Liver (tissue), 9 donors: Measurements from ENCODE around the gene CCIN. TPM values are rescaled to one million over a fixed set of nuclear protein-coding genes. Genes with fewer than 3 reads are reported as not detected.
A peak's percentile ranks its signal among the peaks of the same experiment; 100 is the strongest.

Source experiments
- DNase-seq: peaks from one replicate; pipeline ENCODE4 v3.0.0-alpha.2; 2017; ENCODE audit warnings: low spot score
- H3K27ac ChIP-seq, 2 donors: one replicate each; pipeline ENCODE4 v1.7.0; 2013; ENCODE audit warnings: inconsistent platforms in 2 of 2, low read length in 2 of 2, control low read depth in 1 of 2, low read depth in 1 of 2, mild to moderate bottlenecking in 1 of 2
- H3K27me3 ChIP-seq, 4 donors: one replicate each; pipeline versions ENCODE4 v1.6.1 to v1.7.0; 2013; ENCODE audit warnings: low read length in 3 of 4, inconsistent platforms in 1 of 4, mild to moderate bottlenecking in 1 of 4, moderate library complexity in 1 of 4; ENCODE audit not compliant: control insufficient read depth in 4 of 4, insufficient read depth in 4 of 4
- H3K36me3 ChIP-seq, 4 donors: one replicate each; pipeline versions ENCODE4 v1.6.1 to v1.7.0; 2013; ENCODE audit warnings: low read length in 3 of 4, mild to moderate bottlenecking in 3 of 4, low read depth in 1 of 4, moderate library complexity in 1 of 4; ENCODE audit not compliant: control insufficient read depth in 4 of 4, insufficient read depth in 3 of 4
- H3K4me1 ChIP-seq, 4 donors: one replicate each; pipeline versions ENCODE4 v1.6.1 to v1.7.0; 2013; ENCODE audit warnings: low read length in 3 of 4, mild to moderate bottlenecking in 3 of 4, moderate library complexity in 1 of 4; ENCODE audit not compliant: control insufficient read depth in 4 of 4, insufficient read depth in 4 of 4
- H3K4me3 ChIP-seq, 3 donors: one replicate each; pipeline versions ENCODE4 v1.6.1 to v1.7.0; 2013; ENCODE audit warnings: low read length in 3 of 3, control low read depth in 1 of 3, low read depth in 1 of 3, mild to moderate bottlenecking in 1 of 3
- H3K9ac ChIP-seq, 2 donors: one replicate each; pipeline ENCODE4 v1.7.0; 2013; ENCODE audit warnings: low read length in 2 of 2, mild to moderate bottlenecking in 2 of 2, moderate library complexity in 2 of 2, control low read depth in 1 of 2, low read depth in 1 of 2
- H3K9me3 ChIP-seq, 4 donors: one replicate each; pipeline versions ENCODE4 v1.6.1 to v1.7.0; 2013; ENCODE audit warnings: low read length in 3 of 4; ENCODE audit not compliant: control insufficient read depth in 4 of 4
- EGR1 ChIP-seq, 2 donors: IDR thresholded peaks; 2 replicates each; pipeline ENCODE4 v1.6.1; 2016 to 2018; ENCODE audit warnings: antibody characterized with exemption in 2 of 2, low read depth in 2 of 2
- FOXA1 ChIP-seq: IDR thresholded peaks from 2 replicates; pipeline ENCODE4 v1.6.1; 2016; ENCODE audit warnings: antibody characterized with exemption
- FOXA2 ChIP-seq: IDR thresholded peaks from 2 replicates; pipeline ENCODE4 v1.6.1; 2016; ENCODE audit warnings: antibody characterized with exemption
- GABPA ChIP-seq, 2 donors: IDR thresholded peaks in 1 of 2; conservative IDR thresholded peaks in 1 of 2; 2 replicates each; pipeline ENCODE4 v1.6.1; 2016; ENCODE audit warnings: antibody characterized with exemption in 2 of 2, mild to moderate bottlenecking in 1 of 2, moderate library complexity in 1 of 2
- HNF4A ChIP-seq, 2 donors: conservative IDR thresholded peaks; 2 replicates each; pipeline ENCODE4 v1.6.1; 2016; ENCODE audit warnings: antibody characterized with exemption in 2 of 2, mild to moderate bottlenecking in 2 of 2
- HNF4G ChIP-seq: IDR thresholded peaks from 2 replicates; pipeline ENCODE4 v1.6.1; 2016; ENCODE audit warnings: antibody characterized with exemption
- JUND ChIP-seq, 2 donors: IDR thresholded peaks; 2 replicates each; pipeline ENCODE4 v1.6.1; 2016; ENCODE audit warnings: antibody characterized with exemption in 2 of 2
- NR2F2 ChIP-seq: IDR thresholded peaks from 2 replicates; pipeline ENCODE4 v1.6.1; 2016; ENCODE audit warnings: antibody characterized with exemption
- RAD21 ChIP-seq, 2 donors: IDR thresholded peaks; 2 replicates each; pipeline ENCODE4 v1.6.1; 2016; ENCODE audit warnings: antibody characterized with exemption in 2 of 2, mild to moderate bottlenecking in 2 of 2
- RXRA ChIP-seq, 2 donors: IDR thresholded peaks; 2 replicates each; pipeline ENCODE4 v1.6.1; 2017 to 2018; ENCODE audit warnings: antibody characterized with exemption in 2 of 2, mild to moderate bottlenecking in 1 of 2
- SP1 ChIP-seq: IDR thresholded peaks from 2 replicates; pipeline ENCODE4 v1.6.1; 2018; ENCODE audit warnings: antibody characterized with exemption, mild to moderate bottlenecking
- TAF1 ChIP-seq: conservative IDR thresholded peaks from 2 replicates; pipeline ENCODE4 v1.6.1; 2016; ENCODE audit warnings: antibody characterized with exemption, mild to moderate bottlenecking
- YY1 ChIP-seq: IDR thresholded peaks from 2 replicates; pipeline ENCODE4 v1.6.1; 2016; ENCODE audit warnings: antibody characterized with exemption, mild to moderate bottlenecking
- WGBS: extraction: QIAGEN DNeasy Blood & Tissue Kit; methylation state at CpG from one replicate; pipeline ENCODE4 v1.1.7; 2013; 5-methylcytosine and 5-hydroxymethylcytosine counted together
- polyA plus RNA-seq, 2 donors: library from polyadenylated mRNA; stranded (reverse) in 1 of 2; unstranded in 1 of 2; fragments of 200-250 nt in 1 of 2; fragments of >200 nt in 1 of 2; fragmentation: Nextera tagmentation in 1 of 2; extraction: Ambion mirVana in 1 of 2; gene quantifications; one replicate each; pipeline versions ENCODE4 v1.2.1 to v1.2.3, GENCODE V29; 2013 to 2015
- total RNA-seq, 2 donors: library from RNA; depleted of rRNA; stranded (reverse); fragments of >200 nt; gene quantifications; one replicate each; pipeline ENCODE4 v1.2.3, GENCODE V29; 2014
- TF ChIP-seq, protein P1 (sequence below): IDR thresholded peaks from 2 replicates; pipeline ENCODE4 v1.6.1; 2016; ENCODE audit warnings: antibody characterized with exemption, mild to moderate bottlenecking
- TF ChIP-seq, protein P2 (sequence below): IDR thresholded peaks from 2 replicates; pipeline ENCODE4 v1.6.1; 2016; ENCODE audit warnings: antibody characterized with exemption
- TF ChIP-seq, protein P3 (sequence below): IDR thresholded peaks from 2 replicates; pipeline ENCODE4 v1.6.1; 2016; ENCODE audit warnings: antibody characterized with exemption
- TF ChIP-seq, protein P4 (sequence below): IDR thresholded peaks from 2 replicates; pipeline ENCODE4 v1.6.1; 2016; ENCODE audit warnings: antibody characterized with exemption
- TF ChIP-seq, protein P5 (sequence below): fragments of 150-350 bp; IDR thresholded peaks from 2 replicates; pipeline ENCODE4 v1.5.1; 2017; ENCODE audit warnings: improper control_type of control experiment, low read depth, low read length; ENCODE audit not compliant: missing input control
- donor health status: healthy.
- donor health status: healthy.
- donor health status: healthy.
- donor health status: healthy.
- donor health status: healthy.

The CCIN gene
- total and polyA plus RNA-seq, 4 donors, result not detected

DNA sequence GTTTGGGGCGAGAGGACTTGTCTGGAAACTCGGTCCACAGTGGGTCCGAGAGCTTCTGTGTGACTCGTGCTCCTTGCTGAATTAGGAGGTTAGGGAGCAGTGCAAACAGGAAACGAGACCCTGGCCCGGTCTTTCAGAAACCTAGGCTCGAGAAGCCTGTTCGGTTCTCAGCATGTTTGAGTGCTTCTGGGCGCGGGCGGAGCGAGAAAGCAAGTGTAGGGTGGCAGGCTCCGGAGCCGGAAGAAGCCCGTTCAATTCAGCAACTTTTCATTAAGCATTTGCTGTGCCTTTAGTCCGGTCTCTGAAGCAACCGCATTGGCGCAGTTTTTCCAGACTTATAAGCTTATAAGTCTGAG is 22.1 kb downstream of the CCIN start:
- TF ChIP-seq, protein P1, sequence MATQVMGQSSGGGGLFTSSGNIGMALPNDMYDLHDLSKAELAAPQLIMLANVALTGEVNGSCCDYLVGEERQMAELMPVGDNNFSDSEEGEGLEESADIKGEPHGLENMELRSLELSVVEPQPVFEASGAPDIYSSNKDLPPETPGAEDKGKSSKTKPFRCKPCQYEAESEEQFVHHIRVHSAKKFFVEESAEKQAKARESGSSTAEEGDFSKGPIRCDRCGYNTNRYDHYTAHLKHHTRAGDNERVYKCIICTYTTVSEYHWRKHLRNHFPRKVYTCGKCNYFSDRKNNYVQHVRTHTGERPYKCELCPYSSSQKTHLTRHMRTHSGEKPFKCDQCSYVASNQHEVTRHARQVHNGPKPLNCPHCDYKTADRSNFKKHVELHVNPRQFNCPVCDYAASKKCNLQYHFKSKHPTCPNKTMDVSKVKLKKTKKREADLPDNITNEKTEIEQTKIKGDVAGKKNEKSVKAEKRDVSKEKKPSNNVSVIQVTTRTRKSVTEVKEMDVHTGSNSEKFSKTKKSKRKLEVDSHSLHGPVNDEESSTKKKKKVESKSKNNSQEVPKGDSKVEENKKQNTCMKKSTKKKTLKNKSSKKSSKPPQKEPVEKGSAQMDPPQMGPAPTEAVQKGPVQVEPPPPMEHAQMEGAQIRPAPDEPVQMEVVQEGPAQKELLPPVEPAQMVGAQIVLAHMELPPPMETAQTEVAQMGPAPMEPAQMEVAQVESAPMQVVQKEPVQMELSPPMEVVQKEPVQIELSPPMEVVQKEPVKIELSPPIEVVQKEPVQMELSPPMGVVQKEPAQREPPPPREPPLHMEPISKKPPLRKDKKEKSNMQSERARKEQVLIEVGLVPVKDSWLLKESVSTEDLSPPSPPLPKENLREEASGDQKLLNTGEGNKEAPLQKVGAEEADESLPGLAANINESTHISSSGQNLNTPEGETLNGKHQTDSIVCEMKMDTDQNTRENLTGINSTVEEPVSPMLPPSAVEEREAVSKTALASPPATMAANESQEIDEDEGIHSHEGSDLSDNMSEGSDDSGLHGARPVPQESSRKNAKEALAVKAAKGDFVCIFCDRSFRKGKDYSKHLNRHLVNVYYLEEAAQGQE, result no peak
- no peak for TF ChIP-seq RXRA (IDR thresholded peaks at IDR 0.05)
- TF ChIP-seq YY1, result no peak
- no peak for TF ChIP-seq TAF1
- TF ChIP-seq GABPA (IDR thresholded peaks at IDR 0.05 in 1 of 2, conservative IDR thresholded peaks at IDR 0.05 in 1 of 2), result no peak
- no peak for TF ChIP-seq FOXA2
- TF ChIP-seq, protein P2, sequence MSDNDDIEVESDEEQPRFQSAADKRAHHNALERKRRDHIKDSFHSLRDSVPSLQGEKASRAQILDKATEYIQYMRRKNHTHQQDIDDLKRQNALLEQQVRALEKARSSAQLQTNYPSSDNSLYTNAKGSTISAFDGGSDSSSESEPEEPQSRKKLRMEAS, result no peak
- TF ChIP-seq FOXA1, result no peak
- TF ChIP-seq NR2F2, result no peak
- no peak for TF ChIP-seq JUND (IDR thresholded peaks at IDR 0.05)
- TF ChIP-seq EGR1 (IDR thresholded peaks at IDR 0.05; ENCODE audit: low read depth in 2 of 2), result no peak
- TF ChIP-seq HNF4G, result no peak
- TF ChIP-seq HNF4A (conservative IDR thresholded peaks at IDR 0.05), result no peak
- TF ChIP-seq, protein P3, sequence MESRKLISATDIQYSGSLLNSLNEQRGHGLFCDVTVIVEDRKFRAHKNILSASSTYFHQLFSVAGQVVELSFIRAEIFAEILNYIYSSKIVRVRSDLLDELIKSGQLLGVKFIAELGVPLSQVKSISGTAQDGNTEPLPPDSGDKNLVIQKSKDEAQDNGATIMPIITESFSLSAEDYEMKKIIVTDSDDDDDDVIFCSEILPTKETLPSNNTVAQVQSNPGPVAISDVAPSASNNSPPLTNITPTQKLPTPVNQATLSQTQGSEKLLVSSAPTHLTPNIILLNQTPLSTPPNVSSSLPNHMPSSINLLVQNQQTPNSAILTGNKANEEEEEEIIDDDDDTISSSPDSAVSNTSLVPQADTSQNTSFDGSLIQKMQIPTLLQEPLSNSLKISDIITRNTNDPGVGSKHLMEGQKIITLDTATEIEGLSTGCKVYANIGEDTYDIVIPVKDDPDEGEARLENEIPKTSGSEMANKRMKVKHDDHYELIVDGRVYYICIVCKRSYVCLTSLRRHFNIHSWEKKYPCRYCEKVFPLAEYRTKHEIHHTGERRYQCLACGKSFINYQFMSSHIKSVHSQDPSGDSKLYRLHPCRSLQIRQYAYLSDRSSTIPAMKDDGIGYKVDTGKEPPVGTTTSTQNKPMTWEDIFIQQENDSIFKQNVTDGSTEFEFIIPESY, result no peak
- Histone ChIP-seq H3K4me1 (peaks cover 0 to 33% (median 19%) of the 10 kb centered on the region in 4 donors), H3K9me3 (no peaks in the 10 kb centered on the region), H3K27me3 (no peaks in the 10 kb centered on the region), H3K27ac (peak overlapping the region; percentile 93 to 96), H3K4me3 (peak overlapping the region; percentile 88 to 93 (median 91)), H3K36me3 (no peaks in the 10 kb centered on the region), H3K9ac (peak overlapping the region; percentile 66 to 89)
- peak; percentile 45 for DNase-seq
- WGBS, result under 1% methylated on average over 18 of the region's 18 CpGs

DNA sequence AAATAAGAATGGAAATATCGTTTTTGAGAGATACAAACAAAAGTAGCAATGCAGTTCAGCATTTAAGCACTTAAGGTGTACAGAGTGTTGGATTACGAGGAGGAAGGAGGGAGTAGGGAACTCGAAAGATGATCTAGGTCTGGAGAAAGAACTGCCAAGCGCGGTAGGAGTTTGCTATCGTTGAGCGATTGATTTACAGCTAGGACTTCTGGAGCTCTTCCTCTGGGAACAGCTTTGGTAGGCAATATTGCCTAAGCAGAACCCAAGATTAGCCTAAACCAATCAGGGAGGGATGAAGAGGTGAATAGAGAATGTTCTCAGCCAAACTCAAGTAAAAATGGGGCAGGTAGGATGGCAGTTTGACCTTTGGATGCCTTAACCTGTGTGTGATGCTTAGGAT is 22.5 kb downstream of the CCIN start:
- Histone ChIP-seq H3K27ac (no peak overlapping the region), H3K4me3 (peak overlapping the region; percentile 88 to 93 (median 91)), H3K36me3 (no peaks in the 10 kb centered on the region), H3K27me3 (no peaks in the 10 kb centered on the region), H3K4me1 (peaks cover 0 to 33% (median 19%) of the 10 kb centered on the region in 4 donors), H3K9ac (peak overlapping the region; percentile 66 to 89), H3K9me3 (no peaks in the 10 kb centered on the region)
- 1% methylated on average over 7 of the region's 7 CpGs for WGBS
- DNase-seq, result no peak
- TF ChIP-seq TAF1 (no peak), FOXA1 (no peak), GABPA (IDR thresholded peaks at IDR 0.05 in 1 of 2, conservative IDR thresholded peaks at IDR 0.05 in 1 of 2) (no peak), RAD21 (IDR thresholded peaks at IDR 0.05) (no peak), HNF4A (conservative IDR thresholded peaks at IDR 0.05) (no peak), NR2F2 (no peak), EGR1 (IDR thresholded peaks at IDR 0.05; ENCODE audit: low read depth in 2 of 2) (no peak), RXRA (IDR thresholded peaks at IDR 0.05) (no peak), HNF4G (no peak), YY1 (no peak), SP1 (no peak)
- TF ChIP-seq, protein P1, result no peak
- TF ChIP-seq, protein P4, sequence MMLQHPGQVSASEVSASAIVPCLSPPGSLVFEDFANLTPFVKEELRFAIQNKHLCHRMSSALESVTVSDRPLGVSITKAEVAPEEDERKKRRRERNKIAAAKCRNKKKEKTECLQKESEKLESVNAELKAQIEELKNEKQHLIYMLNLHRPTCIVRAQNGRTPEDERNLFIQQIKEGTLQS, result no peak
- TF ChIP-seq, protein P3, result no peak
- TF ChIP-seq, protein P2, result no peak
- TF ChIP-seq, protein P5, sequence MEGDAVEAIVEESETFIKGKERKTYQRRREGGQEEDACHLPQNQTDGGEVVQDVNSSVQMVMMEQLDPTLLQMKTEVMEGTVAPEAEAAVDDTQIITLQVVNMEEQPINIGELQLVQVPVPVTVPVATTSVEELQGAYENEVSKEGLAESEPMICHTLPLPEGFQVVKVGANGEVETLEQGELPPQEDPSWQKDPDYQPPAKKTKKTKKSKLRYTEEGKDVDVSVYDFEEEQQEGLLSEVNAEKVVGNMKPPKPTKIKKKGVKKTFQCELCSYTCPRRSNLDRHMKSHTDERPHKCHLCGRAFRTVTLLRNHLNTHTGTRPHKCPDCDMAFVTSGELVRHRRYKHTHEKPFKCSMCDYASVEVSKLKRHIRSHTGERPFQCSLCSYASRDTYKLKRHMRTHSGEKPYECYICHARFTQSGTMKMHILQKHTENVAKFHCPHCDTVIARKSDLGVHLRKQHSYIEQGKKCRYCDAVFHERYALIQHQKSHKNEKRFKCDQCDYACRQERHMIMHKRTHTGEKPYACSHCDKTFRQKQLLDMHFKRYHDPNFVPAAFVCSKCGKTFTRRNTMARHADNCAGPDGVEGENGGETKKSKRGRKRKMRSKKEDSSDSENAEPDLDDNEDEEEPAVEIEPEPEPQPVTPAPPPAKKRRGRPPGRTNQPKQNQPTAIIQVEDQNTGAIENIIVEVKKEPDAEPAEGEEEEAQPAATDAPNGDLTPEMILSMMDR, result no peak
